Testis (tissue), 3 donors: ENCODE results near the gene ARID1B. TPM values are rescaled to one million over a fixed set of nuclear protein-coding genes. Genes with fewer than 3 reads are reported as not detected.

Source experiments
- DNase-seq: peaks from one replicate; pipeline ENCODE4 v3.0.0-alpha.2; 2019
- H3K27ac ChIP-seq, 2 donors: fragments of 200-600 bp; sonication (generic); one replicate each; pipeline ENCODE4 v1.5.1; 2019
- H3K27me3 ChIP-seq: fragments of 200-600 bp; sonication (generic); one replicate; pipeline ENCODE4 v1.5.1; 2019
- H3K36me3 ChIP-seq: fragments of 200-600 bp; sonication (generic); one replicate; pipeline ENCODE4 v1.5.1; 2017; ENCODE audit warnings: low read depth; ENCODE audit errors: missing control alignments
- H3K4me1 ChIP-seq: fragments of 200-600 bp; sonication (generic); one replicate; pipeline ENCODE4 v1.5.1; 2019
- H3K4me3 ChIP-seq, 2 donors: fragments of 200-600 bp; sonication (generic); one replicate each; pipeline ENCODE4 v1.5.1; 2017 to 2019
- H3K9me3 ChIP-seq: fragments of 200-600 bp; sonication (generic); one replicate; pipeline ENCODE4 v1.5.1; 2017
- CTCF ChIP-seq, 3 experiments: fragments of 450-650 bp in 2 of 3; fragments of 200-600 bp in 1 of 3; sonication (generic) in 1 of 3; IDR thresholded peaks; one replicate each; pipeline ENCODE4 v1.5.1; 2016 to 2019; ENCODE audit warnings: antibody characterized with exemption in 3 of 3, mild to moderate bottlenecking in 2 of 3, moderate library complexity in 1 of 3
- POLR2A ChIP-seq: fragments of 450-650 bp; IDR thresholded peaks from one replicate; pipeline ENCODE4 v1.6.1; 2017; ENCODE audit warnings: antibody characterized with exemption, mild to moderate bottlenecking, moderate library complexity
- WGBS, 2 donors: methylation state at CpG; one replicate each; pipeline ENCODE4 v1.1.5; 2018; 5-methylcytosine and 5-hydroxymethylcytosine counted together
- intact Hi-C: fragments of 100-400 bp; cut with DNase I; formaldehyde crosslinking; loops from one replicate; pipeline ENCODE4 v1.15.1; 2023; ENCODE audit warnings: low total_unique reads
- polyA plus RNA-seq: library from polyadenylated mRNA; stranded (reverse); fragments of 350-450 nt; fragmentation: Illumina TruSeq; extraction: RNeasy Lipid Tissue Mini Kit (QIAGEN cat#74804); gene quantifications from one replicate; pipeline ENCODE4 v1.2.3, GENCODE V29; 2014; ENCODE audit warnings: low read depth, low replicate concordance; ENCODE audit not compliant: insufficient read depth
- total RNA-seq, 2 donors: library from RNA; depleted of rRNA; stranded (reverse); fragments of >200 nt; gene quantifications; one replicate each; pipeline ENCODE4 v1.2.3, GENCODE V29; 2016

ARID1B gene
- total and polyA plus RNA-seq, 3 donors from 2014 or later, result 26.2 to 126 (median 103) TPM

- H3K27me3 ChIP-seq, result no peaks in the 10 kb centered on the region
- intact Hi-C loops, result no loop called here
- 45 to 50% methylated on average over 4 of the region's 4 CpGs for WGBS, 2 donors
- H3K4me1 ChIP-seq, result peaks cover 15% of the 10 kb centered on the region
- H3K27ac ChIP-seq, result peak overlapping the region; percentile 48 to 68
- no peak overlapping the region for H3K4me3 ChIP-seq
- DNase-seq, result peak; percentile 65
- TF ChIP-seq CTCF (IDR thresholded peaks at IDR 0.05) (no peak), POLR2A (no peak)
- no peaks in the 10 kb centered on the region for H3K9me3 ChIP-seq
- no peaks in the 10 kb centered on the region for H3K36me3 ChIP-seq
Measured at GRCh38 chr6:157226026-157226625, 448.9 kb downstream of the ARID1B start.

- Histone ChIP-seq H3K4me3 (no peak overlapping the region), H3K27me3 (no peaks in the 10 kb centered on the region), H3K4me1 (peaks cover 15% of the 10 kb centered on the region), H3K9me3 (no peaks in the 10 kb centered on the region), H3K27ac (peak overlapping the region in 1 of 2 donors; percentile 68), H3K36me3 (no peaks in the 10 kb centered on the region)
- intact Hi-C loops, result no loop called here
- 32 to 38% methylated on average over 4 of the region's 4 CpGs for WGBS, 2 donors
- TF ChIP-seq POLR2A (no peak), CTCF (IDR thresholded peaks at IDR 0.05) (no peak)
- no peak for DNase-seq
Measured at GRCh38 chr6:157226761-157227160, 449.6 kb downstream of the ARID1B start.

GRCh38 chr6:157227202-157228166 is 450.3 kb downstream of the ARID1B start:
- peak in 2 of 3 experiments; percentile 17 to 33 for TF ChIP-seq CTCF (IDR thresholded peaks at IDR 0.05)
- TF ChIP-seq POLR2A, result no peak
- WGBS, 2 donors, result 82 to 87% methylated on average over 30 to 36 of the region's 36 CpGs
- Histone ChIP-seq H3K9me3 (no peaks in the 10 kb centered on the region), H3K27me3 (no peaks in the 10 kb centered on the region), H3K4me1 (peaks cover 15% of the 10 kb centered on the region), H3K4me3 (no peak overlapping the region), H3K36me3 (no peaks in the 10 kb centered on the region), H3K27ac (no peak overlapping the region)
- DNase-seq, result no peak
- intact Hi-C loops, result no loop called here

GRCh38 chr6:157228426-157229131 is 451.4 kb downstream of the ARID1B start:
- DNase-seq, result no peak
- no peaks in the 10 kb centered on the region for H3K9me3 ChIP-seq
- H3K4me3 ChIP-seq, result no peak overlapping the region
- intact Hi-C loops, result no loop called here
- H3K27me3 ChIP-seq, result no peaks in the 10 kb centered on the region
- 85 to 95% methylated on average over 13 to 23 of the region's 23 CpGs for WGBS, 2 donors
- no peak overlapping the region for H3K27ac ChIP-seq
- peaks cover 15% of the 10 kb centered on the region for H3K4me1 ChIP-seq
- H3K36me3 ChIP-seq, result no peaks in the 10 kb centered on the region
- TF ChIP-seq CTCF (IDR thresholded peaks at IDR 0.05) (no peak), POLR2A (no peak)
